Nephron progenitor cell (in vitro differentiated cells): ENCODE measurements around the gene LARGE1.
A peak's percentile ranks its signal among the peaks of the same experiment; 100 is the strongest.

Experiments
- DNase-seq: peaks from one replicate; pipeline ENCODE4 v3.0.0; 2021
- H3K27ac Mint-ChIP-seq: 2 replicates; pipeline ENCODE4 v1.8.0; 2021; ENCODE audit warnings: mild to moderate bottlenecking, moderate library complexity, mixed read lengths
- H3K27me3 Mint-ChIP-seq: 2 replicates; pipeline ENCODE4 v1.8.0; 2021; ENCODE audit warnings: mild to moderate bottlenecking, low read depth, mixed read lengths; ENCODE audit not compliant: poor library complexity
- H3K36me3 Mint-ChIP-seq: 2 replicates; pipeline ENCODE4 v1.8.0; 2021; ENCODE audit warnings: low read depth, mixed read lengths
- H3K4me1 Mint-ChIP-seq: 2 replicates; pipeline ENCODE4 v1.8.0; 2021; ENCODE audit warnings: mixed read lengths
- H3K4me3 Mint-ChIP-seq: 2 replicates; pipeline ENCODE4 v1.8.0; 2021; ENCODE audit warnings: mild to moderate bottlenecking, moderate library complexity, mixed read lengths
- H3K9me3 Mint-ChIP-seq: 2 replicates; pipeline ENCODE4 v1.8.0; 2021; ENCODE audit warnings: mild to moderate bottlenecking, moderate library complexity, mixed read lengths
- TF ChIP-seq, protein P1 (sequence below): fragments of 200-600 bp; sonication (generic); IDR thresholded peaks from 2 replicates; pipeline ENCODE4 v1.5.0; 2021; ENCODE audit warnings: antibody characterized with exemption

The LARGE1 gene

DNA sequence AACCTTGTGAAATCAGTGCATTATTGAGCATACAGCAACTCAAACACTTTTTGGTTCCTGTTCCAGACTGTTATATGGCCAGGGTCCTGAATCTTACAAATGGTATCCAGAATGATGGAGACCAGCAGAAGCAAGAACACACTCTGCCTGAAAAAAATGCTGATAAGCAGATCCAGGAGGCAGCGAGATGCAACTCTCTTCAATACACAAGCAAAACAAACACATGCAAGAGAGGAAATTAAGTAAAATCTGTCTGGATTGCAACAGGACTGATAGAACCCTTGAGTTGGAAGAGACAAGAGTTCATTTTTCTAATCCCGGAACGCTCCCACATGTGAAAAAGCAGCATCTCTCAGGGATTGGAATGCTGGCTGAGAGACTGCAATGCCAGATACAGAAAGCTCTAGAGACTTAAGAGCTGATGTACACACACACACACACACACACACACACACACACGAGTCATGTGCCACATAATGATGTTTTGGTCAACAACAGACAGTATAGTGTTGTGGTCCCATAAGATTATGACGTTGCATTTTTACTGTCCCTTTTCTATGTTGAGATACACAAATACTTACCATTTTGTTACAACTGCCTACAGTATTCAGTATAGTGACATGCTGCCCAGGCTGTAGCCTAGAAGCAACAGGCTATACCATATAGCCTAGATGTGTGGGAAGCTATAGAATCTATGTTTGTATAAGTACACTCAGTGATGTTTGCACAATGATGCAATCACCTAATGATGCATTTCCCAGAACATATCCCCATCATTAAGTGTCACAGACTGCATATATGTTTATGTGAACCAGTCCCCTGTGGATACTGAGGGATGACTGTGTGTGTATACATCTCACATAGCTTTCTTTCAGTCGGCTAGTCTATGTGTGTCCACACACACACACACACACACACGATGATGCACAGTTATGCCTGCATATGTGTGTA lies 406.6 kb downstream of the LARGE1 start:
- Mint-ChIP-seq H3K9me3 (no peaks in the 10 kb centered on the region), H3K27ac (no peak overlapping the region), H3K4me3 (no peak overlapping the region), H3K4me1 (peaks cover 32% of the 10 kb centered on the region), H3K36me3 (no peaks in the 10 kb centered on the region), H3K27me3 (peaks cover 3% of the 10 kb centered on the region)
- no peak for DNase-seq
- TF ChIP-seq, protein P1, sequence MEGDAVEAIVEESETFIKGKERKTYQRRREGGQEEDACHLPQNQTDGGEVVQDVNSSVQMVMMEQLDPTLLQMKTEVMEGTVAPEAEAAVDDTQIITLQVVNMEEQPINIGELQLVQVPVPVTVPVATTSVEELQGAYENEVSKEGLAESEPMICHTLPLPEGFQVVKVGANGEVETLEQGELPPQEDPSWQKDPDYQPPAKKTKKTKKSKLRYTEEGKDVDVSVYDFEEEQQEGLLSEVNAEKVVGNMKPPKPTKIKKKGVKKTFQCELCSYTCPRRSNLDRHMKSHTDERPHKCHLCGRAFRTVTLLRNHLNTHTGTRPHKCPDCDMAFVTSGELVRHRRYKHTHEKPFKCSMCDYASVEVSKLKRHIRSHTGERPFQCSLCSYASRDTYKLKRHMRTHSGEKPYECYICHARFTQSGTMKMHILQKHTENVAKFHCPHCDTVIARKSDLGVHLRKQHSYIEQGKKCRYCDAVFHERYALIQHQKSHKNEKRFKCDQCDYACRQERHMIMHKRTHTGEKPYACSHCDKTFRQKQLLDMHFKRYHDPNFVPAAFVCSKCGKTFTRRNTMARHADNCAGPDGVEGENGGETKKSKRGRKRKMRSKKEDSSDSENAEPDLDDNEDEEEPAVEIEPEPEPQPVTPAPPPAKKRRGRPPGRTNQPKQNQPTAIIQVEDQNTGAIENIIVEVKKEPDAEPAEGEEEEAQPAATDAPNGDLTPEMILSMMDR, result no peak

DNA sequence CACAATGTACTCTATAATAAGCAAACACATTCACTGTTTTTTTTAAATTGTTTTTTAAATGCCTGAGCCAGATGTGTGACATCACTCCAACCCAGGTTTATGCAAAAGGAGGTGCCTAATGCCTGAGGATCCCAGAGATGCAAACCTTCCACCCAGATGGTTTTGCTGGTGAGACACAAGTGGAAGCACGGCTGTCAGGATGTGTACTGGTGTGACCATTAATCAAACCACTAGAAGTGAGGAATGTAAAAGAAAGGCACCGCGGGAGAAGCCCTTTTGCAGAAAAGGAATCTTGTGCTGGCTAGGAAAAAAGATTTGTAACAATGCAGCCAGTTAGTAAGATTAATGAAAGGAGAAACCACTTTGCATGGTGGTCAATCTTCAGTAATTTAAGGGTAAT lies 407.4 kb downstream of the LARGE1 start:
- H3K27ac Mint-ChIP-seq, result peak overlapping the region; percentile 66

GRCh38 chr22:33510429-33510904 lies 409.8 kb downstream of the LARGE1 start:
- TF ChIP-seq, protein P1, result no peak
- Mint-ChIP-seq H3K9me3 (no peaks in the 10 kb centered on the region), H3K4me3 (no peak overlapping the region), H3K4me1 (peaks cover 29% of the 10 kb centered on the region), H3K27ac (no peak overlapping the region), H3K27me3 (peaks cover 3% of the 10 kb centered on the region), H3K36me3 (no peaks in the 10 kb centered on the region)
- DNase-seq, result no peak

More for the DNA sequence above, 407.4 kb downstream of the LARGE1 start:
- no peaks in the 10 kb centered on the region for H3K9me3 Mint-ChIP-seq
- no peak overlapping the region for H3K4me3 Mint-ChIP-seq
- DNase-seq, result peak; percentile 15
- H3K4me1 Mint-ChIP-seq, result peaks cover 34% of the 10 kb centered on the region
- H3K27me3 Mint-ChIP-seq, result peaks cover 3% of the 10 kb centered on the region
- TF ChIP-seq, protein P1, result no peak
- H3K36me3 Mint-ChIP-seq, result no peaks in the 10 kb centered on the region

DNA sequence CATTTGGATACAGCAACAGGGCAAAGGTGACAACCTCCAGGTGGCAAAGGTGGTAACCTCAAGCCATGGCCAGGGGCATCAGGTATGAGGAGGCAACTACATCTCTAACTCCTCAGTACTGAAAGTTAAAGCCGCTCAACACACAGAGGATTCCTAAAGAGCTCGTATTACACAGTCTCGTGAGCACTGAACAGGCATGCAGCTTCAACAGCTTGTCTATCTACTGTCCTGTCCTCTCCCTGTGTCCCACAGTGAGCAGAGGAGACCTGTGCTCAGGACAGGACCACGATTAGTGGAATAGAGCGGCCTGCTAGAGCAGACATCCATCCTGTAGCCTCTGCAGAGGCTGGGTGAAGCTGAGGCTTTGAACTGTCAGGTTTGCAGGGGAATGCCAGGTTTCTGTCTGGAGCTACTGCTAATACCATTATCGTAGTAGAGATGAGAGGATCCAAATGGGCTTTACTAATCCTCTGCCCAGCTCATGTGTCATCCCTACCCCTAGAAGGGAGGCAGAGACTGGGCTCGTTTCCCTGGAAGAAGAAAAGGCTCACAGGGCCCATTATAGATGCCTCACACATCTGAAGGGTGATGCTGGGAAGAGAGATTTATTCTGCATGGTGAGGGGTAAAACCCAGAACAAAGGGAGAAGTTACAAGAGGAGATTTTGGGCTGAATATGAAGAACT lies 415.2 kb downstream of the LARGE1 start:
- Mint-ChIP-seq H3K4me1 (peaks cover 35% of the 10 kb centered on the region), H3K4me3 (no peak overlapping the region), H3K36me3 (peaks cover 4% of the 10 kb centered on the region), H3K9me3 (no peaks in the 10 kb centered on the region), H3K27ac (peak overlapping the region; percentile 17), H3K27me3 (peaks cover 3% of the 10 kb centered on the region)
- no peak for DNase-seq
- TF ChIP-seq, protein P1, result no peak

GRCh38 chr22:33496112-33496511 lies 424.2 kb downstream of the LARGE1 start:
- DNase-seq, result no peak
- peaks cover 9% of the 10 kb centered on the region for H3K9me3 Mint-ChIP-seq
- TF ChIP-seq, protein P1, result no peak
- H3K4me3 Mint-ChIP-seq, result no peak overlapping the region
- H3K27me3 Mint-ChIP-seq, result no peaks in the 10 kb centered on the region
- H3K36me3 Mint-ChIP-seq, result peaks cover 13% of the 10 kb centered on the region
- peaks cover 28% of the 10 kb centered on the region for H3K4me1 Mint-ChIP-seq
- H3K27ac Mint-ChIP-seq, result no peak overlapping the region
